GM12864 (cell line): ENCODE results near the gene TNIK.

Experiments used
- DNase-seq: peaks from one replicate; pipeline ENCODE4 v3.0.0-alpha.2; 2011; ENCODE audit warnings: low read depth
- H3K4me3 ChIP-seq: 2 replicates; pipeline ENCODE4 v1.5.1; 2011; ENCODE audit warnings: mild to moderate bottlenecking, low read depth, low read length, control low read depth
- TF ChIP-seq, protein P1 (sequence below): IDR thresholded peaks from 2 replicates; pipeline ENCODE4 v1.5.1; 2011; ENCODE audit warnings: low read depth, mild to moderate bottlenecking, moderate library complexity, low read length, control low read depth, inconsistent platforms; ENCODE audit errors: missing control alignments

The TNIK gene

DNA sequence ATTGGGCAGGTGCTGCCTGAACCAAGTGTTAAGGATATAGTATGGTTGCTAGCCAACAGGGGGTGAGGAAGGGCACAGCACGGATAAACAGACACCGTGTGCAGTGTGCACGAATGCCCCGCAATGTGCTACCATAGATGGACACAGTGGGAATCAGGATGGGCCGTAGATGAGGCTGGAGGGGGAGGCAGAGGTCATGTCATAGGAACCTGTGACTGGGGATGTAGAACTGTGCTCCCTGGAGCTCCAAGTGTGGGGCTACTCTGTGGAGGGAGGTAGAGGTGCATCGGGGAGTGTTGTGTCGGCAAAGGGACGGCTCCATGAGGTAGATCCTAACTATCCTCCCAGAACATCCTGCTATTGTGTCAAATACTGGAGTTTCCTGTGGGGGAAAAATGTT is 102.5 kb downstream of the TNIK start:
- DNase-seq, result no peak
- no peak overlapping the region for H3K4me3 ChIP-seq
- TF ChIP-seq, protein P1, sequence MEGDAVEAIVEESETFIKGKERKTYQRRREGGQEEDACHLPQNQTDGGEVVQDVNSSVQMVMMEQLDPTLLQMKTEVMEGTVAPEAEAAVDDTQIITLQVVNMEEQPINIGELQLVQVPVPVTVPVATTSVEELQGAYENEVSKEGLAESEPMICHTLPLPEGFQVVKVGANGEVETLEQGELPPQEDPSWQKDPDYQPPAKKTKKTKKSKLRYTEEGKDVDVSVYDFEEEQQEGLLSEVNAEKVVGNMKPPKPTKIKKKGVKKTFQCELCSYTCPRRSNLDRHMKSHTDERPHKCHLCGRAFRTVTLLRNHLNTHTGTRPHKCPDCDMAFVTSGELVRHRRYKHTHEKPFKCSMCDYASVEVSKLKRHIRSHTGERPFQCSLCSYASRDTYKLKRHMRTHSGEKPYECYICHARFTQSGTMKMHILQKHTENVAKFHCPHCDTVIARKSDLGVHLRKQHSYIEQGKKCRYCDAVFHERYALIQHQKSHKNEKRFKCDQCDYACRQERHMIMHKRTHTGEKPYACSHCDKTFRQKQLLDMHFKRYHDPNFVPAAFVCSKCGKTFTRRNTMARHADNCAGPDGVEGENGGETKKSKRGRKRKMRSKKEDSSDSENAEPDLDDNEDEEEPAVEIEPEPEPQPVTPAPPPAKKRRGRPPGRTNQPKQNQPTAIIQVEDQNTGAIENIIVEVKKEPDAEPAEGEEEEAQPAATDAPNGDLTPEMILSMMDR, result no peak

DNA sequence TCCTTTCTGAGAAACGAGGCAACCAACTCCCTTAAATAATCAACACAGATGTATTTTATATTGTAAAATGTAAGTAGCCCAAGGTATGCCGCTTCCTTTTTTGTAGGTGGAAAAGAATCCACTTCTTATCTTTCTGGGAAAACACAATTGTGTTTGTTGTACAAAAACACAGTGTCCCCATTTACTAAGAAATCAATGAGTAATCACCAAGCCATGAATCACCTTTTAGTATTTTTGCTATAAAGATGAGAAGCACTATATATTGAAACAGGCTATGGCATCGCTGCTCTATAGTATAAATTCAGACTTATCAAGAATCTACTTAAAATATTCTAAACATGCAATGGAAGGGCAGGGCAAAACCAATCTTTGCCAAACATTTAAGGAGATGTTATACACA is 104.0 kb downstream of the TNIK start:
- no peak overlapping the region for H3K4me3 ChIP-seq
- no peak for DNase-seq
- TF ChIP-seq, protein P1, result no peak

DNA sequence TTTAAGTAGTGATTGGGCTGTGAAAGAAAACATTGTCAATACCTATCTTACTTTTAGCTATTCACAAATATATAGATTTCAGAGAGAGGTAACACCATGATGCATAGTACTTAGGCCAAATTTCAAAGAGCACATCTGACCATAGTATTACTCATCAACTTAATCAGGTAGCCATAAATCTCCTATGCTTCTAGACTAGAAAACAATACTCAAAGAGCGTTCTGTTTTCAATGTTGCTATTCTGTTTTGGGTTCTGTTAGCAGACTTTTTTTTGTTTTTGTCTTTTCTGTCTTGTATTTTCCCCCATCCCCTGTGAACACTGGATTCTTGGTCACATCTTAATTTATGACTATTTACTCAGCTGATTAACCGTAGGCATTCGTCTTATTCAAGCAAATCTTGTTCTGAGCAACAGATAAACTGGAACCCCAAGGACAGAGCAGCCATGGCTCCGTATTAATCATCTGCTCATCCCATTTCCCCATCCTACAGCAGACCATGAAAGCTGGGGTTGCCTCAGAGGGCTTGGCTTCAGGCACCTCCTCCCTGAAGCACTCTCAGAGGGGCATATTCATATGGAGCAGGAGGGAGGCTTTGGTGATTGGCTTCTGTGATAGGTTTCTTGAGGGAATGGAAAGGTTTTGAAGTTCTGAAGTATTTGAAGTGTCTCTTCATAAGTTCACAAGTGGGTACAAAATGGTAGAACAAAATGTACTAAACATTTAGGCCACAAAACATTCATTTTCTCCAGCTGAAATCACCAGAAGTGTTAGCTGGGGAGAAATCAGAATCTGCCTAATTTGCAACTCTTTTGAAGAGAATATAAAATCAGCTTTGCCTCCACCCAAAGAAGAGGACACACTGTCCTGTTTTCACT is 105.3 kb downstream of the TNIK start:
- TF ChIP-seq, protein P1, result no peak
- no peak for DNase-seq
- H3K4me3 ChIP-seq, result no peak overlapping the region

DNA sequence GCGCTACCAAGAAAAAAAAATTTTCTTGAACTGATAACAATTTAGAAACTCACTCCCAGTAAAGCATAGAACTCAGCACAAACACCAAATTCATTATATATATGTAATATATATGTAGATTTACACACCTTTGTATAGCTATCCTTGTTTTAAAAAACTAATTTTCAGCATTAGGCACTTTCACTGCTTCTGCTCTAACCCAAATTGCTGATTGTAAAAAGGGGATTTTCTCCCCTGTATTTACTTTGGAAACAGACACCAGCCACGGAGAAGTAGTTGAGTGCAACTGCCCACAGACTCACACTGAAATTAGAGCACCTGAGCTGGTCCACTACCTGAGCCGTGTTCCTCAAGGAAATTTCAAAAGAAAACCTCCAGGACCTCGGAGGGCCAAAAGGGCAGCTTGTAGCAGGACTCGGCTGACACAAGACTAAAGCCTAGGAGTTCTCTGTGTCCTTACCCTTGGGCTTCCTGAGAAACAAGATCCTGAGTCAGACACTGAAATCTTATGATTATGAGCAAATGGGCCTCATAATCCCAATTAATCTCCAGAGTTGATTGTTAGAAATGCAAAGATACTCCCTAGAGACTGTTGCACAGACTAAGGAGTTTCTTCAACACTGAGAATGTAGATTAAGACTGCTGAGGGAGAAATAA is 106.0 kb downstream of the TNIK start:
- TF ChIP-seq, protein P1, result no peak
- no peak for DNase-seq
- no peak overlapping the region for H3K4me3 ChIP-seq

DNA sequence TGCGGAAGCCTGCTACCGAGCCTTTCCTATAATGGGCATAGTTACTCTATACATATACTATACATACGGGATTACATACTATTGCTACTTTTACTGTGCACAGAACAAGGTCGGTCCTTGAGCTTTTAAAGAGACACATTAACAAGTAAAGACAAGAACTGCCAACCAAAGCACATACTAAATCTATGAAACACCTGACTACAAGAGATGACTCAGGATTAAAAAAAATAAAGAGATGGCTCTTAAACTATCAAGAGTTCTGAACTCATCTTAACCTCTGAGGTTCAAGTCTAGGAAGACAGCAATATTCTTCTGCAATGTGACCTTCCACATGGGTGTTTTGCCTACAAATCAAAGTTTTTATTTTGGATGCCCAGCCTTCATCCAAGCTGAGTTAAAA is 106.8 kb downstream of the TNIK start:
- TF ChIP-seq, protein P1, result no peak
- DNase-seq, result no peak
- H3K4me3 ChIP-seq, result no peak overlapping the region

DNA sequence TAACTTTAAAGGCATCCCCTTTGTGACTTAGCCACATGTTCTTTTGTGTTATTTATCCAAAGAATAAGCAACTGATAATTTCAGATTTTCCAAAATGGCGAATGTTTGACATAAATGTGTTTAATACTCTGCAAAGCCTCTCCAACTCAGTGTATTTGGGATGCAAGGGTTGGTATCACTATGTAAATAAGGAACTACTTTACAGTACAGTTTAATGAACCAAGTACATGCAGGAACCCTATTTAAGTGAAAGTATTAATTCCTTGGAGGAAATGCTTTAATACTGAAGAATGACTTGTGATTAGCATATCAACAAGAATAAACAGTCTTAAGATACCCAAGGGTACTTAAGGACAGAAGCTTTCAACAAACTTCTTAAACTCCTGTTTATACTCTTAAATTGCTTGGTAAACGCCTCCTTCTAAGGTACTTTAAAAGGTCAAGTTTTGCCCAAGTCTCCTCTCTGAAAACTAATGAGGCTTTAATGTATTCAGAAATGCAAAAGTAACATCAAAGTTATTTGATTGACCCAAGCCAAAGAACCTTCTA is 107.7 kb downstream of the TNIK start:
- no peak for DNase-seq
- TF ChIP-seq, protein P1, result no peak
- H3K4me3 ChIP-seq, result no peak overlapping the region

DNA sequence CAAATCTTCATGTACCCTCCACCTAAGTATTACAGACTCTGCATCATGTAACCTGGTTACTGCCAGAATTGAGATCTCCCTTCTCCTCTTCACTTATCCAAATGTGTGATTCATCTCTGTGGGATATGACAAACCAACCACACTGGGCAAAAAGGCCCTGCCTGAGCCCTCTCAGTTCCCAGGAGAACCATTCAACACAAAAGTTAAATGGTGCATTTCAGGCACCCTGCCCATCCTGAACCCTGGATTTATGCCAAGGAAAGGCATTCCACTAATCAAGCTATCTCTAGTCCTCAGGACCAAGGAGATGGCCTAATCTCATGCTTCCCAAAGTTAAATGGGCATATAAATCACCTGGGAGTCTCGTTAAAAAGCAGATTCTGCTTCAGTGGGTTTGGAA is 108.5 kb downstream of the TNIK start:
- DNase-seq, result no peak

More for the DNA sequence above, 108.5 kb downstream of the TNIK start:
- H3K4me3 ChIP-seq, result no peak overlapping the region
- TF ChIP-seq, protein P1, result no peak
